Loucy (cell line): ENCODE data around the gene CCDC85C.

Experiments
- EZH2phosphoT487 ChIP-seq: fragments of 200-600 bp; IDR thresholded peaks from 2 replicates; pipeline ENCODE4 v1.6.1; 2018; ENCODE audit warnings: antibody characterized with exemption, mild to moderate bottlenecking, moderate library complexity, borderline replicate concordance
- TF ChIP-seq, protein P1 (sequence below): fragments of 200-600 bp; sonication (generic); conservative IDR thresholded peaks from 2 replicates; pipeline ENCODE4 v1.5.1; 2014; ENCODE audit warnings: mild to moderate bottlenecking, antibody characterized with exemption, low read length

DNA sequence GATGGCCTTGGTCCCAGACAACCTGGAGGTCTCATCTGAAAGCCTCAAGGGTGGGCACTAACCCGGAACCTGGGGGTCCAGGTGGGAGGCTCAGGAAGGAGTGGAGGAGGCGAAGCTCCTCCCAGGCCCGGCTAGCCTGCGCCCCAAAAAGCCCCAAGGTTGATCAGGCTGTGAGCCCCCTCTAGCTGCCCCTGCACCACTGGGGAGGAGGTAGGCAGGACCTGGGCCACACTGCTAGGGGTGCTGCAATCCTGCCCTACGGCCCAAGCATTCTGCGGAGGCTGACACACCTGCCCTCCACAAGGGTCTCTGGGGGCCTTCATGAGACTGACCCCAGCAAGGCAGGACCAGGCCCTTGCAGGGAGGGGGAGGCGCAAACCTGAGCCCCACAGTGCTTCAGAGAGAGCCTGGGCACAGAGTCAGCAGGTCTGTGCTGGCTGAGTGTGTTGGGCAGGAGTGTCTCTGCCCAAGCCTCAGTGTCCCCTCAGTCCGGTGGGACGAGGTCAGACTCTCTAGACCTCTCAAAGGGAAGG lies 51.9 kb downstream of the CCDC85C start:
- TF ChIP-seq, protein P1, sequence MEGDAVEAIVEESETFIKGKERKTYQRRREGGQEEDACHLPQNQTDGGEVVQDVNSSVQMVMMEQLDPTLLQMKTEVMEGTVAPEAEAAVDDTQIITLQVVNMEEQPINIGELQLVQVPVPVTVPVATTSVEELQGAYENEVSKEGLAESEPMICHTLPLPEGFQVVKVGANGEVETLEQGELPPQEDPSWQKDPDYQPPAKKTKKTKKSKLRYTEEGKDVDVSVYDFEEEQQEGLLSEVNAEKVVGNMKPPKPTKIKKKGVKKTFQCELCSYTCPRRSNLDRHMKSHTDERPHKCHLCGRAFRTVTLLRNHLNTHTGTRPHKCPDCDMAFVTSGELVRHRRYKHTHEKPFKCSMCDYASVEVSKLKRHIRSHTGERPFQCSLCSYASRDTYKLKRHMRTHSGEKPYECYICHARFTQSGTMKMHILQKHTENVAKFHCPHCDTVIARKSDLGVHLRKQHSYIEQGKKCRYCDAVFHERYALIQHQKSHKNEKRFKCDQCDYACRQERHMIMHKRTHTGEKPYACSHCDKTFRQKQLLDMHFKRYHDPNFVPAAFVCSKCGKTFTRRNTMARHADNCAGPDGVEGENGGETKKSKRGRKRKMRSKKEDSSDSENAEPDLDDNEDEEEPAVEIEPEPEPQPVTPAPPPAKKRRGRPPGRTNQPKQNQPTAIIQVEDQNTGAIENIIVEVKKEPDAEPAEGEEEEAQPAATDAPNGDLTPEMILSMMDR: no peak
- no peak for TF ChIP-seq EZH2phosphoT487
